ENCODE measurements around the gene MAN2C1.

Gene MAN2C1

DNA sequence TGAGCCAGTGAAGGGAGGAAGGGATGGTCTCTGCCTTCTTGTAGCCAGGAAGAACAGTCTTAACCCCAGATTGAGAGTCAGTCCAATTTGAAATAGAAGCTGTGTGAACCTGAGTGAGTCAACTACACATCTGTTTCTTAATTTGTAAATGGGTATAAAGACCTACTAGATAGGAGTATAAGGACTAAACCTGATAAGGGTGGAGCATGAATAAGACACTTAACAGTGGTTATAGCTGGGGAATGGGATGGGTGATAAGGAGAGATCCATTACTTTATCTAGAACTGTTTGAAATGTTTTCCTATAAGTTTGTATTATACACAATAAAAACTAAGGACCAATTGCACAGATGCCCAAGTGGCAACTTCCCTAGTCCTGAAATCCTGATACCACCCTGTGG is 1.4 kb downstream of the MAN2C1 start:
- TF ChIP-seq, protein P1, sequence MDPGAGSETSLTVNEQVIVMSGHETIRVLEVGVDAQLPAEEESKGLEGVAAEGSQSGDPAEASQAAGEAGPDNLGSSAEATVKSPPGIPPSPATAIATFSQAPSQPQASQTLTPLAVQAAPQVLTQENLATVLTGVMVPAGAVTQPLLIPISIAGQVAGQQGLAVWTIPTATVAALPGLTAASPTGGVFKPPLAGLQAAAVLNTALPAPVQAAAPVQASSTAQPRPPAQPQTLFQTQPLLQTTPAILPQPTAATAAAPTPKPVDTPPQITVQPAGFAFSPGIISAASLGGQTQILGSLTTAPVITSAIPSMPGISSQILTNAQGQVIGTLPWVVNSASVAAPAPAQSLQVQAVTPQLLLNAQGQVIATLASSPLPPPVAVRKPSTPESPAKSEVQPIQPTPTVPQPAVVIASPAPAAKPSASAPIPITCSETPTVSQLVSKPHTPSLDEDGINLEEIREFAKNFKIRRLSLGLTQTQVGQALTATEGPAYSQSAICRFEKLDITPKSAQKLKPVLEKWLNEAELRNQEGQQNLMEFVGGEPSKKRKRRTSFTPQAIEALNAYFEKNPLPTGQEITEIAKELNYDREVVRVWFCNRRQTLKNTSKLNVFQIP (CRISPR knock-in tag; IDR thresholded peaks at IDR 0.05; ENCODE audit: borderline replicate concordance, low read depth) = no peak
- ATAC-seq = no peak

DNA sequence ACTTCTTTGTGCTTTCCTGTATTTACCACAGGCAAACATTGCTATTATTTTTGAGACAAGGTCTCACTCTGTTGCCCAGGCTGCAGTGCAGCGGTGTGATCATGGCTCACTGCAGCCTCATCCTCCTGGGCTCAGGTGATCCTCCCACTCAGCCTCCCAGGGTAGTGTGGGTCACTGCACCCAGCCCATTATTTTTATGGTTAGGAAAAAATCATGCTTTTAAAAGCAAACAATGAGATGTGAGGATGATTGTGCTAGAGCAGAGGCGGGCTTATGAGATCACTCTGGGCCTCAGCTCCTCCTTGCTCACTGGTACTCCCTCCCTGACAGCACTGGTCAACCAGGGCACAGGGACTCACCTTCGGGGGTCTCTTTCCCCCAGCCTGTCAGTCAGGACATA is 2.2 kb downstream of the MAN2C1 start:
- TF ChIP-seq ZNF8 (CRISPR knock-in tag; IDR thresholded peaks at IDR 0.05) = no peak
- no peak for TF ChIP-seq TOX (CRISPR knock-in tag; IDR thresholded peaks at IDR 0.05; ENCODE audit: borderline replicate concordance)
- no peak for TF ChIP-seq ZNF70 (CRISPR knock-in tag; IDR thresholded peaks at IDR 0.05)
- no peak for TF ChIP-seq GLIS3 (CRISPR knock-in tag; IDR thresholded peaks at IDR 0.05)
- TF ChIP-seq TSHZ2 (CRISPR knock-in tag; IDR thresholded peaks at IDR 0.05) = no peak
- TF ChIP-seq CREB5 (CRISPR knock-in tag; IDR thresholded peaks at IDR 0.05; ENCODE audit: low read depth) = no peak
- TF ChIP-seq ZFP3 (CRISPR knock-in tag; IDR thresholded peaks at IDR 0.05) = no peak
- no peak for TF ChIP-seq ARNTL (CRISPR knock-in tag; IDR thresholded peaks at IDR 0.05; ENCODE audit: borderline replicate concordance, low read depth)
- TF ChIP-seq BACH2 (CRISPR knock-in tag; IDR thresholded peaks at IDR 0.05; ENCODE audit: borderline replicate concordance) = no peak
- no peak for TF ChIP-seq TCF4 (CRISPR knock-in tag; IDR thresholded peaks at IDR 0.05; ENCODE audit: borderline replicate concordance)
- TF ChIP-seq ZC3H10 (CRISPR knock-in tag; IDR thresholded peaks at IDR 0.05) = no peak
- TF ChIP-seq, protein P1 (CRISPR knock-in tag; IDR thresholded peaks at IDR 0.05; ENCODE audit: borderline replicate concordance, low read depth) = no peak
- no peak for TF ChIP-seq ESRRG (CRISPR knock-in tag; IDR thresholded peaks at IDR 0.05)
- ATAC-seq = no peak

DNA sequence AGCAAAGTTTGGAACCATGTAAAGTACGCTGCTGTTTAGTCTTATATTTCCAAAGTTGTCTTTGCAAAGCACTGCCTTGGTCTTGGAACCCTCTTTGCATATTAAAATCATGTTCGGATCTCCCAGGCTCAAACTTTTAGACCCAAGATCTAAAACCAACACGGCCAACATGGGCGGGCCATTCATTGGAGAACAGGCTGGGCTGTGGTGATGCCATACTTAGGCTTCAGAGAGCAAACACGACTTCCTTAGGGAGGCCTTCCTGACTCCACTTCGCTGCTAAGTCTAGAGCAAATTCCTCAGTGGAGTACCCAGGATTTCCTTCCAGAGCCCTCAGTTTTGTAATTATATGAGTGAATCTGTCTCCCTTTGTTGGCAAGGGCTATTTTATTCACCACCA is 3.5 kb downstream of the MAN2C1 start:
- ATAC-seq = no peak
- TF ChIP-seq ZNF8 (CRISPR knock-in tag; IDR thresholded peaks at IDR 0.05) (no peak), RARB (CRISPR knock-in tag; IDR thresholded peaks at IDR 0.05) (no peak), CSDC2 (CRISPR knock-in tag; IDR thresholded peaks at IDR 0.05) (no peak), ISL1 (CRISPR knock-in tag; IDR thresholded peaks at IDR 0.05) (no peak), ZFP30 (CRISPR knock-in tag; IDR thresholded peaks at IDR 0.05) (no peak), ARNTL (CRISPR knock-in tag; IDR thresholded peaks at IDR 0.05; ENCODE audit: borderline replicate concordance, low read depth) (no peak)

DNA sequence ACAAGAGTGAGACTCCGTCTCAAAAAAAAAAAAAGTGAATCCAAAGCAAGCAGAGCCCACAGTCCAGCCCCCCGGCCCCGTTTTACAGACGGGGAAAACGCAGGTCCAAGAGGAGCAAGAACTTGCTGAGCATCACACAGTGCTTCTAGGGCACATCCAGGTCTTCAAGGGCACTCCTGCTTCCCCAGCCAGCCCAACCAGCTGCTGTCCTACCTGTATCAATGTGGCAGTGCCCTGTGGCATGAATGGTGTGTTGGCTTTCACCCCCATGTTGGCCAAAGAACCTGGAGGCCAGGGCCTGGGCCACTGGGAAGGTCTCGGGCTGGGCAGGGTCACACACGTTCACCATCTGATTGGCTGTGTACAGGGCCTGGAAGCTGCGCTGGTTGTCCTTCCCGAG is 4.6 kb downstream of the MAN2C1 start:
- ATAC-seq = no peak
- TF ChIP-seq ISL1 (CRISPR knock-in tag; IDR thresholded peaks at IDR 0.05) (no peak), OSR1 (CRISPR knock-in tag; IDR thresholded peaks at IDR 0.05) (no peak), TOX (CRISPR knock-in tag; IDR thresholded peaks at IDR 0.05; ENCODE audit: borderline replicate concordance) (no peak), ZNF8 (CRISPR knock-in tag; IDR thresholded peaks at IDR 0.05) (no peak), BACH2 (CRISPR knock-in tag; IDR thresholded peaks at IDR 0.05; ENCODE audit: borderline replicate concordance) (no peak), ZFP3 (CRISPR knock-in tag; IDR thresholded peaks at IDR 0.05) (no peak), SNAI2 (CRISPR knock-in tag; IDR thresholded peaks at IDR 0.05) (no peak), CREB5 (CRISPR knock-in tag; IDR thresholded peaks at IDR 0.05; ENCODE audit: low read depth) (no peak), ZNF565 (CRISPR knock-in tag; conservative IDR thresholded peaks at IDR 0.05; ENCODE audit: low read depth) (no peak), TSHZ2 (CRISPR knock-in tag; IDR thresholded peaks at IDR 0.05) (no peak), CSDC2 (CRISPR knock-in tag; IDR thresholded peaks at IDR 0.05) (no peak)
- TF ChIP-seq, protein P2, sequence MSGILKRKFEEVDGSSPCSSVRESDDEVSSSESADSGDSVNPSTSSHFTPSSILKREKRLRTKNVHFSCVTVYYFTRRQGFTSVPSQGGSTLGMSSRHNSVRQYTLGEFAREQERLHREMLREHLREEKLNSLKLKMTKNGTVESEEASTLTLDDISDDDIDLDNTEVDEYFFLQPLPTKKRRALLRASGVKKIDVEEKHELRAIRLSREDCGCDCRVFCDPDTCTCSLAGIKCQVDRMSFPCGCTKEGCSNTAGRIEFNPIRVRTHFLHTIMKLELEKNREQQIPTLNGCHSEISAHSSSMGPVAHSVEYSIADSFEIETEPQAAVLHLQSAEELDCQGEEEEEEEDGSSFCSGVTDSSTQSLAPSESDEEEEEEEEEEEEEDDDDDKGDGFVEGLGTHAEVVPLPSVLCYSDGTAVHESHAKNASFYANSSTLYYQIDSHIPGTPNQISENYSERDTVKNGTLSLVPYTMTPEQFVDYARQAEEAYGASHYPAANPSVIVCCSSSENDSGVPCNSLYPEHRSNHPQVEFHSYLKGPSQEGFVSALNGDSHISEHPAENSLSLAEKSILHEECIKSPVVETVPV (CRISPR knock-in tag; IDR thresholded peaks at IDR 0.05) = no peak
- TF ChIP-seq, protein P1 (CRISPR knock-in tag; IDR thresholded peaks at IDR 0.05; ENCODE audit: borderline replicate concordance, low read depth) = no peak

Data from SK-N-SH treated with all-trans-retinoic acid at 6 μM for 48 hours (cell line).